Calu3 (cell line): ENCODE results near the gene CCNL2. TPM values are rescaled to one million over a fixed set of nuclear protein-coding genes. Genes with fewer than 3 reads are reported as not detected.

ENCODE experiments used
- BruUV-seq: library from RNA; stranded (reverse); fragments of 400-500 nt; replicated peaks from 2 replicates; lab custom pipeline; 2021; lab: Mats Ljungman, UMichigan
- CTCF ChIA-PET: fragments of 300-600 bp; sonication (Branson Sonifier 250); formaldehyde crosslinking; loops from one replicate; lab custom pipeline; 2022; ENCODE audit warnings: antibody characterized with exemption; lab: Charles Lee
- DNase-seq: peaks from one replicate; pipeline ENCODE4 v3.0.0; 2022
- H3K27ac Mint-ChIP-seq: one replicate; pipeline ENCODE4 v1.8.0; 2022; ENCODE audit warnings: mixed read lengths; ENCODE audit not compliant: unreplicated experiment
- H3K27me3 Mint-ChIP-seq: one replicate; pipeline ENCODE4 v1.8.0; 2022; ENCODE audit warnings: mixed read lengths; ENCODE audit not compliant: unreplicated experiment
- H3K36me3 Mint-ChIP-seq: one replicate; pipeline ENCODE4 v1.8.0; 2022; ENCODE audit warnings: mild to moderate bottlenecking, moderate library complexity, mixed read lengths; ENCODE audit not compliant: insufficient read depth, unreplicated experiment
- H3K4me1 Mint-ChIP-seq: one replicate; pipeline ENCODE4 v1.8.0; 2022; ENCODE audit warnings: mild to moderate bottlenecking, low read depth, mixed read lengths; ENCODE audit not compliant: unreplicated experiment
- H3K4me3 Mint-ChIP-seq: one replicate; pipeline ENCODE4 v1.8.0; 2022; ENCODE audit warnings: mild to moderate bottlenecking, low read depth, moderate library complexity, mixed read lengths; ENCODE audit not compliant: unreplicated experiment
- H3K9me3 Mint-ChIP-seq: one replicate; pipeline ENCODE4 v1.8.0; 2022; ENCODE audit warnings: low read depth, mixed read lengths; ENCODE audit not compliant: unreplicated experiment
- intact Hi-C: fragments of 100-400 bp; cut with micrococcal nuclease; formaldehyde crosslinking; loops from one replicate; pipeline ENCODE4 v1.10.0; 2022; ENCODE audit not compliant: unreplicated experiment
- total RNA-seq: library from RNA; stranded (reverse); gene quantifications from 2 replicates; pipeline ENCODE4 v1.2.3, GENCODE V29; 2022
- TF ChIP-seq, protein P1 (sequence below): fragments of 200-600 bp; IDR thresholded peaks from one replicate; pipeline ENCODE4 v1.8.0; 2022; ENCODE audit warnings: antibody characterized with exemption; ENCODE audit not compliant: unreplicated experiment

CCNL2 gene
- total RNA-seq, 1 experiment from 2014 or later: 166 TPM

DNA sequence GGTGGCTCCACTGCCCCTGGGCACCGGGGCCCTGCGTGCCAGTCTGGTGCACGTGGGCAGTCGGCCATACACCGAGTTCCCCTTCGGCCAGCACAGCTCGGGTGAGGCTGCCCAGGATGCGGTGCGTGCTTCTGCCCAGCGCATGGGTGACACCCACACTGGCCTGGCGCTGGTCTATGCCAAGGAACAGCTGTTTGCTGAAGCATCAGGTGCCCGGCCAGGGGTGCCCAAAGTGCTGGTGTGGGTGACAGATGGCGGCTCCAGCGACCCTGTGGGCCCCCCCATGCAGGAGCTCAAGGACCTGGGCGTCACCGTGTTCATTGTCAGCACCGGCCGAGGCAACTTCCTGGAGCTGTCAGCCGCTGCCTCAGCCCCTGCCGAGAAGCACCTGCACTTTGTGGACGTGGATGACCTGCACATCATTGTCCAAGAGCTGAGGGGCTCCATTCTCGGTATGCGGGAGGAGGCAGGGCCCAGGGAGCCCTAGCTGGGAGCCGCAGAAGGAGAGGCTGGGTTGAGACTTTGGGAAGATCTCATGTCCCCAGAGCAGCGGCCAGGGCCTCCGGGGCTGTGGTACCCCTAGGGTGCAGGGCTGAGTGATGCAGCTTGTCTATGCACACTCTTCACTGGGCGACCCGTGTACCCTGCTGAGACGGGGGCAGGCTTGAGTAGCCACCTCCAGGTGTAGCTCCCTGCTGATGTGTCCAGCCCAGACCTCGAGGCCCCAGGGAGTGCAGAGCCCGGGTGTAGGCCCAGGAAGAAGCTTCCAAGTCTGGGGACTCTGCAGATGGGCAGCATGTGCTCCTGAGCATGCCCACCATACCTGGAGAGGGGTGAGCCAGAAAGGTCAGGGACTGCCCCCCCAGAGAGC lies 38.1 kb upstream of the CCNL2 start:
- DNase-seq: no peak
- TF ChIP-seq, protein P1, sequence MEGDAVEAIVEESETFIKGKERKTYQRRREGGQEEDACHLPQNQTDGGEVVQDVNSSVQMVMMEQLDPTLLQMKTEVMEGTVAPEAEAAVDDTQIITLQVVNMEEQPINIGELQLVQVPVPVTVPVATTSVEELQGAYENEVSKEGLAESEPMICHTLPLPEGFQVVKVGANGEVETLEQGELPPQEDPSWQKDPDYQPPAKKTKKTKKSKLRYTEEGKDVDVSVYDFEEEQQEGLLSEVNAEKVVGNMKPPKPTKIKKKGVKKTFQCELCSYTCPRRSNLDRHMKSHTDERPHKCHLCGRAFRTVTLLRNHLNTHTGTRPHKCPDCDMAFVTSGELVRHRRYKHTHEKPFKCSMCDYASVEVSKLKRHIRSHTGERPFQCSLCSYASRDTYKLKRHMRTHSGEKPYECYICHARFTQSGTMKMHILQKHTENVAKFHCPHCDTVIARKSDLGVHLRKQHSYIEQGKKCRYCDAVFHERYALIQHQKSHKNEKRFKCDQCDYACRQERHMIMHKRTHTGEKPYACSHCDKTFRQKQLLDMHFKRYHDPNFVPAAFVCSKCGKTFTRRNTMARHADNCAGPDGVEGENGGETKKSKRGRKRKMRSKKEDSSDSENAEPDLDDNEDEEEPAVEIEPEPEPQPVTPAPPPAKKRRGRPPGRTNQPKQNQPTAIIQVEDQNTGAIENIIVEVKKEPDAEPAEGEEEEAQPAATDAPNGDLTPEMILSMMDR: no peak
- Mint-ChIP-seq H3K36me3 (peaks cover 61% of the 10 kb centered on the region), H3K4me1 (no peaks in the 10 kb centered on the region), H3K4me3 (peak overlapping the region; percentile 77), H3K27ac (no peak overlapping the region), H3K27me3 (no peaks in the 10 kb centered on the region), H3K9me3 (no peaks in the 10 kb centered on the region)
- CTCF ChIA-PET: interaction anchor here (0.5 to 1.3 kb wide), 3 partner anchors 8 to 38 kb away, joined by 3 to 4 read pairs (median 4); partner anchors contain the start of gene CCNL2
- intact Hi-C loops: no loop called here
- BruUV-seq: no TSS peak

DNA sequence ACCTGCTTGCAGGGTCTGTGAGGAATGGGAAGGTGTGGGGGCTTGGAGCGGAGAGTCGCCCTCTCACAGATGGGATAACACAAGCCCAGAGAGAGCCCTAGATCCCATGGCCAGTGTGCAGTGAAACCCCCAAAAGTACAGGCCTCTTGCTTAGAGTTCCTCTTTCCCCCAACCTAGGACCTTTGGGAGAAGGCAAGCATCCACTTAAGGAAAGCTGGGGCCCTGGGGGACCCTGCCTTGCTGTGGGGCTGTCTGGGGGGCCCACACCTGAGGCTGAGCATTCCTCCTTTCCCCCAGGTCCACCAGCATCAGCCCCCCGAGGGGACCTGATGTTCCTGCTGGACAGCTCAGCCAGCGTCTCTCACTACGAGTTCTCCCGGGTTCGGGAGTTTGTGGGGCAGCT lies 37.5 kb upstream of the CCNL2 start:
- BruUV-seq: no TSS peak
- H3K4me1 Mint-ChIP-seq: no peaks in the 10 kb centered on the region
- peak overlapping the region; percentile 50 for H3K27ac Mint-ChIP-seq
- no peak for DNase-seq
- peak overlapping the region; percentile 77 for H3K4me3 Mint-ChIP-seq
- intact Hi-C loops: no loop called here
- no peaks in the 10 kb centered on the region for H3K9me3 Mint-ChIP-seq
- H3K36me3 Mint-ChIP-seq: peaks cover 55% of the 10 kb centered on the region
- H3K27me3 Mint-ChIP-seq: no peaks in the 10 kb centered on the region
- TF ChIP-seq, protein P1: no peak
- CTCF ChIA-PET: no interaction called here

DNA sequence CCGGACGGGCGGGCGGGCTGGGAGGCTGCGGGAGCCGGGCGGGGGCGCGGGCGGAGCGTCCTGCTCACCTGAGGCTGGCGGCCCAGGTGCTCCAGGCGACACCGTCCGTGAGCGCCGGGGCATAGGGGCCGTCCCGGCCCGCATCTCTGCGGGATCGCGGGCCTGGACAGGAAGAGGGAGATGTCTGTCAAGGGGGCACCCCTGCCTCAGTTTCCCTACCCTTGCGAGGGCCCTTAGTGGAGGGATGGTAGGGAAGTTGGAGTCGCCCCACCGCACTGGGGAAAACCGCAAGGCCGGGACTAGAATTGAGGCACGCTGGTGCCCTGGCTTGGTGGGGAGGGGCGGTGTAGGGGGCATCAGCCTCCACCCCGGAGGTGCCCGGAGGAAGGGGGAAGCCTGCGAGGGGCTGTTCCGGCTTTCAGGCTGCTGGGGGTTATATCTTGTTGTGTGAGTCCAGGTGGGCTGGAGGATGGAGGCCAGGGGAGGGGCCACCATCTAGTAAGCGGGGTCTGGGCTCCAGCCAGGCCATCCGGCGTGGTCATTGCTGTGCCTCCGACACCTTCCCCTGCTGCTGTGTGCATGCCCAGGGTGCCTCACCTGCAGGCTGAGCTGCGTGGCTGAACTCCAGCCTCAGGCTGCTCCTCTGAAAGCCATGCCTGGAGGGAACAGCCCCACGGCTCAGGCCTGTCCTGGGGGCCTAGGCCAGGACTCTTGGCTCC lies 36.9 kb upstream of the CCNL2 start:
- no peak for DNase-seq
- Mint-ChIP-seq H3K27me3 (no peaks in the 10 kb centered on the region), H3K4me1 (no peaks in the 10 kb centered on the region), H3K9me3 (no peaks in the 10 kb centered on the region), H3K27ac (peak overlapping the region; percentile 50), H3K4me3 (peak overlapping the region; percentile 77), H3K36me3 (peaks cover 54% of the 10 kb centered on the region)
- CTCF ChIA-PET: interaction anchor here (1.0 kb wide), 1 partner anchor 30 kb away, joined by 4 read pairs; no protein-coding TSS in a partner anchor
- intact Hi-C loops: no loop called here
- TF ChIP-seq, protein P1: no peak
- BruUV-seq: no TSS peak

DNA sequence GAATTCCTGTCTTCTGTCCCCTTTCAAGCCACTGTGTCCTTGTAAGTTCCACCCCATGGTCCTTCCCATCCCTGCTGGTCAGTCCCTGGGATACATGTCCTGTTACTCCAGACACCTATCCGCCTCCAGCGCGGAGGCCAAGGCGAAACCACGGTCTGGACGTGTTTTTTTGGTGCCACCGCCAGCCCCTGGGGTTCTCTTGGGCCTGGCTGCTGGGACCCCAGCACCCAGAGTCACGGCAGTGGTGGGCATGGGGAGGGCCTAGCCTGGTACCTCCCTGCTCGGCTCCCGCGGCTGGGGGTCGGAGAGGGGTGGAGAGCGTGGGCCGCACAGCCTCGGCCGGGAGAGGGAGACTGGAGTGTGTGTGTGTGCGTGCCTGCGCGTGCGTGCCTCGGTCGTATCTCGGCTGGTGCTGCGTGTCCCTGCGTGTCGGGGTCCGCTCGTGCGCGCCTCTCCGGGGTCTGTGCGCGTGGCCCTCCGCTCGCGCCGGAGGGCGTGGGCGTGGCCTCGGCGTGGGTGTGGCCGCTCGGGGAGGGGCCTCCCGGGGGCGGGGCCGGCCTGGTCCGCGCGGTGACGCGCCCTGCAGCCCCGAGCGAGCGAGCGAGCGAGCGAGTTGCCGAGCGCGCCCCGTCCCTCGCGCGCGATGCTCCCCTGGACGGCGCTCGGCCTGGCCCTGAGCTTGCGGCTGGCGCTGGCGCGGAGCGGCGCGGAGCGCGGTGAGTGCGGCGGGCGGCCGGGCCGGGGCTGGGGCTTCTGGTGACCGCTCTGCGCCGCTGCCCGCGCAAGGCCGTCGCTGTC lies 36.2 kb upstream of the CCNL2 start, which contains the start of gene VWA1:
TSS of gene VWA1 (plus strand) at position 585 of the 798 bp plus-strand sequence. CDS start at position 644, 59 bp downstream.
- Mint-ChIP-seq H3K4me1 (no peaks in the 10 kb centered on the region), H3K9me3 (no peaks in the 10 kb centered on the region), H3K4me3 (peak within 1 kb of the TSS; percentile 77), H3K36me3 (peaks cover 46% of the 10 kb centered on the region), H3K27me3 (no peaks in the 10 kb centered on the region), H3K27ac (peak within 1 kb of the TSS; percentile 50)
- CTCF ChIA-PET: interaction anchor here (1.0 kb wide), 1 partner anchor 29 kb away, joined by 4 read pairs; no protein-coding TSS in a partner anchor
- BruUV-seq: no TSS peak
- intact Hi-C loops: no loop called here
- DNase-seq: peak; percentile 81
- TF ChIP-seq, protein P1: no peak
